Lung microvascular endothelial cell (primary cell): ENCODE results near the gene FLT1. TPM values are rescaled to one million over a fixed set of nuclear protein-coding genes. Genes with fewer than 3 reads are reported as not detected.
A peak's percentile ranks its signal among the peaks of the same experiment; 100 is the strongest.

ENCODE experiments used
- DNase-seq, 2 donors: peaks; one replicate each; pipeline versions ENCODE4 v3.0.0 to v3.0.0-alpha.2; 2010; ENCODE audit warnings: low read depth in 2 of 2
- total RNA-seq: library from RNA; depleted of rRNA; stranded (reverse); fragments of >200 nt; gene quantifications from 2 replicates; pipeline ENCODE4 v1.2.1, GENCODE V29; 2014

Gene FLT1
- total RNA-seq, 1 donor from 2014 or later: 3.4 TPM

- DNase-seq: peak in 1 of 2 donors; percentile 68
These were observed 5.4 kb downstream of the FLT1 start for GRCh38 chr13:28489524-28489931.

- DNase-seq: no peak
These were observed 6.4 kb downstream of the FLT1 start for GRCh38 chr13:28488376-28489005.

- no peak for DNase-seq
These were observed 8.9 kb downstream of the FLT1 start for GRCh38 chr13:28485996-28486543.

- no peak for DNase-seq
These were observed 9.4 kb downstream of the FLT1 start for GRCh38 chr13:28485551-28485950.

GRCh38 chr13:28485097-28485496 is 9.8 kb downstream of the FLT1 start:
- DNase-seq: no peak

GRCh38 chr13:28483313-28483931 is 11.5 kb downstream of the FLT1 start:
- DNase-seq: no peak

GRCh38 chr13:28479005-28479404 is 15.9 kb downstream of the FLT1 start:
- DNase-seq: peak in 1 of 2 donors; percentile 43

- DNase-seq: peak in 1 of 2 donors; percentile 52
These were observed 16.8 kb downstream of the FLT1 start for GRCh38 chr13:28478127-28478526.

GRCh38 chr13:28477709-28477973 is 17.3 kb downstream of the FLT1 start:
- DNase-seq: no peak

- no peak for DNase-seq
These were observed 17.8 kb downstream of the FLT1 start for GRCh38 chr13:28476919-28477708.

- DNase-seq: peak; percentile 47 to 89
These were observed 18.8 kb downstream of the FLT1 start for GRCh38 chr13:28475916-28476725.

- no peak for DNase-seq
These were observed 20.3 kb downstream of the FLT1 start for GRCh38 chr13:28474491-28475134.

- DNase-seq: no peak
These were observed 21.9 kb downstream of the FLT1 start for GRCh38 chr13:28473044-28473443.

GRCh38 chr13:28471421-28471820 is 23.5 kb downstream of the FLT1 start:
- DNase-seq: no peak

GRCh38 chr13:28470296-28470695 is 24.6 kb downstream of the FLT1 start:
- peak; percentile 12 to 22 for DNase-seq

- no peak for DNase-seq
These were observed 25.6 kb downstream of the FLT1 start for GRCh38 chr13:28469316-28469715.

- no peak for DNase-seq
These were observed 26.7 kb downstream of the FLT1 start for GRCh38 chr13:28468023-28468915.

GRCh38 chr13:28467034-28467433 is 27.9 kb downstream of the FLT1 start:
- peak; percentile 32 to 85 for DNase-seq

GRCh38 chr13:28466151-28466550 is 28.8 kb downstream of the FLT1 start:
- peak; percentile 30 to 33 for DNase-seq

- peak; percentile 68 to 71 for DNase-seq
These were observed 30.0 kb downstream of the FLT1 start for GRCh38 chr13:28464861-28465460.
